Parietal lobe (tissue), 1 donor: Measurements from ENCODE around the gene AXIN2. TPM values are rescaled to one million over a fixed set of nuclear protein-coding genes. Genes with fewer than 3 reads are reported as not detected.

Source experiments
- total RNA-seq: library from RNA; depleted of rRNA; stranded (reverse); fragments of >200 nt; gene quantifications from one replicate; pipeline ENCODE4 v1.2.3, GENCODE V29; 2014

Gene AXIN2, protein sequence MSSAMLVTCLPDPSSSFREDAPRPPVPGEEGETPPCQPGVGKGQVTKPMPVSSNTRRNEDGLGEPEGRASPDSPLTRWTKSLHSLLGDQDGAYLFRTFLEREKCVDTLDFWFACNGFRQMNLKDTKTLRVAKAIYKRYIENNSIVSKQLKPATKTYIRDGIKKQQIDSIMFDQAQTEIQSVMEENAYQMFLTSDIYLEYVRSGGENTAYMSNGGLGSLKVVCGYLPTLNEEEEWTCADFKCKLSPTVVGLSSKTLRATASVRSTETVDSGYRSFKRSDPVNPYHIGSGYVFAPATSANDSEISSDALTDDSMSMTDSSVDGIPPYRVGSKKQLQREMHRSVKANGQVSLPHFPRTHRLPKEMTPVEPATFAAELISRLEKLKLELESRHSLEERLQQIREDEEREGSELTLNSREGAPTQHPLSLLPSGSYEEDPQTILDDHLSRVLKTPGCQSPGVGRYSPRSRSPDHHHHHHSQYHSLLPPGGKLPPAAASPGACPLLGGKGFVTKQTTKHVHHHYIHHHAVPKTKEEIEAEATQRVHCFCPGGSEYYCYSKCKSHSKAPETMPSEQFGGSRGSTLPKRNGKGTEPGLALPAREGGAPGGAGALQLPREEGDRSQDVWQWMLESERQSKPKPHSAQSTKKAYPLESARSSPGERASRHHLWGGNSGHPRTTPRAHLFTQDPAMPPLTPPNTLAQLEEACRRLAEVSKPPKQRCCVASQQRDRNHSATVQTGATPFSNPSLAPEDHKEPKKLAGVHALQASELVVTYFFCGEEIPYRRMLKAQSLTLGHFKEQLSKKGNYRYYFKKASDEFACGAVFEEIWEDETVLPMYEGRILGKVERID
- 38.5 TPM for total RNA-seq

DNA sequence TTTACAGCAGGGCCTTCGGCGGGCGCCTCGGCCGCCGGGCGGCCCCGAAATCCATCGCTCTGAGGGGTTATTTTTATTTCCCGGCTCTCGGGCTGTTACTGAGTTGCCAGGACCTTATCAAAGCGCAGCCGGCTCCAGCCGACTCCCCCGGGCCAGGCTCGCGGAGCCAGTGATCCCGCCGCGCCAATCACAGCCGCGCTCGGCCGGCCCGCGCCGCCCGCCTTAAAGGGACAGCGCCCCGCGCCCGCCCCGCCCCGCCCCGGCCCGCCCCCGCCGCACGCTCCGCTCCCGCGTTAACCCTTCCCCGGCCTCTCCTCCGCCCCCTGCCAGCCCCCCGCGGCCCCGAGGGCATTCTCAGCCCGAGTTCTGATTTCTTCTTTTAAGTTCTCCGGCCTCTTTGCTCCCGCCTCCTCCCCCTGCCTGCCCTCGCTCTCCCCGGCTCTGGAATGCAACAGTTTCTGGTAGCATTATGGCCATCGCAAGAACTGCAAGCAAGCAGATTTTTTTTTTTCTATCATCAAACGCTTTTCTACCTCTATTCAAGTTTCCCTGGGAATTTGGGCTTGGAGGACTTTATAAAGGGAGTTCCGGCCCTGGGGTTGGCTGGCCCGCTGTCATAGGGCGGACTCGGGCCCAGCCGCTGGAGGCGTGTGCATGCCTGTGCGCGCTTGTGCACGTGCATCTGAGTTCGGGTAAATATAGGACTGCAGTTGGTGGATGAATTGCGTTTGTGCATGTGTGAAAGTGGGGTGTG is at the start of gene AXIN2:
AXIN2 (minus strand) TSS at position 197 of the 754 bp plus-strand sequence. CDS start 3,028 bp downstream, outside the sequence.

